Panc1 (cell line): ENCODE data around the gene CORO7. TPM values are rescaled to one million over a fixed set of nuclear protein-coding genes. Genes with fewer than 3 reads are reported as not detected.

ENCODE experiments used
- ATAC-seq: fragments of 200-7000 bp; cut with Tn5 transposase; 2 replicates; pipeline ENCODE4 v1.9.1; 2020; ENCODE audit warnings: mild to moderate bottlenecking, moderate library complexity
- BruUV-seq: library from RNA; stranded (reverse); fragments of 400-500 nt; replicated peaks from 2 replicates; lab custom pipeline; 2021; lab: Mats Ljungman, UMichigan
- CTCF ChIA-PET: fragments of 300-600 bp; sonication (Branson Sonifier 250); formaldehyde crosslinking; loops from one replicate; lab custom pipeline; 2022; ENCODE audit warnings: antibody characterized with exemption; lab: Charles Lee
- POLR2A ChIA-PET: fragments of 300-600 bp; sonication (Branson Sonifier 250); formaldehyde crosslinking; loops from one replicate; lab custom pipeline; 2022; ENCODE audit warnings: antibody characterized with exemption; lab: Charles Lee
- DNase-seq: peaks from one replicate; pipeline ENCODE4 v3.0.0-alpha.2; 2010; ENCODE audit warnings: low read depth, low spot score
- H3K27ac ChIP-seq: 2 replicates; pipeline ENCODE4 v1.5.1; 2011; ENCODE audit warnings: mild to moderate bottlenecking, low read length, inconsistent platforms
- H3K27me3 ChIP-seq: fragments of 200-500 bp; sonication (Bioruptor generic); 2 replicates; pipeline ENCODE4 v1.6.0; 2014; ENCODE audit warnings: low read length, inconsistent platforms; ENCODE audit not compliant: control insufficient read depth, insufficient read depth
- H3K36me3 ChIP-seq: fragments of 200-500 bp; sonication (Bioruptor generic); 2 replicates; pipeline ENCODE4 v1.5.1; 2014; ENCODE audit warnings: inconsistent platforms, mild to moderate bottlenecking, low read length, moderate library complexity; ENCODE audit not compliant: control insufficient read depth, insufficient read depth
- H3K4me1 ChIP-seq: 2 replicates; pipeline ENCODE4 v1.5.1; 2011; ENCODE audit warnings: inconsistent platforms, mild to moderate bottlenecking, low read length, moderate library complexity; ENCODE audit not compliant: control insufficient read depth, insufficient read depth
- H3K4me3 ChIP-seq, 2 experiments: 2 replicates each; pipeline ENCODE4 v1.5.1; 2011 to 2012; ENCODE audit warnings: low read depth in 2 of 2, low read length in 2 of 2, mild to moderate bottlenecking in 2 of 2, inconsistent platforms in 1 of 2, moderate library complexity in 1 of 2
- H3K9me3 ChIP-seq: fragments of 200-500 bp; sonication (Bioruptor generic); 2 replicates; pipeline ENCODE4 v1.5.1; 2014; ENCODE audit warnings: low read depth, mild to moderate bottlenecking, inconsistent platforms, low read length, moderate library complexity; ENCODE audit not compliant: control insufficient read depth, insufficient read depth
- CTCF ChIP-seq: fragments of 450-650 bp; IDR thresholded peaks from 2 replicates; pipeline ENCODE4 v1.5.1; 2017; ENCODE audit warnings: mild to moderate bottlenecking
- POLR2AphosphoS5 ChIP-seq: IDR thresholded peaks from 2 replicates; pipeline ENCODE4 v1.6.1; 2012; ENCODE audit warnings: mild to moderate bottlenecking, low read depth, low read length, moderate library complexity
- REST ChIP-seq, 2 experiments: IDR thresholded peaks; 2 replicates each; pipeline ENCODE4 v1.6.1; 2011 to 2012; ENCODE audit warnings: low read depth in 2 of 2, control low read depth in 1 of 2, low read length in 1 of 2, mild to moderate bottlenecking in 1 of 2, moderate library complexity in 1 of 2; ENCODE audit not compliant: insufficient read depth in 1 of 2
- SIN3A ChIP-seq: IDR thresholded peaks from 2 replicates; pipeline ENCODE4 v1.6.1; 2012; ENCODE audit warnings: low read depth, mild to moderate bottlenecking, low read length, moderate library complexity, borderline replicate concordance; ENCODE audit not compliant: insufficient read depth
- TCF7L2 ChIP-seq: IDR thresholded peaks from 2 replicates; pipeline ENCODE4 v1.6.1; 2011; ENCODE audit warnings: mild to moderate bottlenecking, low read depth, low read length, inconsistent platforms
- in situ Hi-C: cut with HindIII; loops from 2 replicates; pipeline ENCODE4 v1.10.0; 2016; ENCODE audit warnings: low sequenced_read_pairs, low pct_unique_long_range_greater_than_20kb
- intact Hi-C: fragments of 100-400 bp; cut with micrococcal nuclease; formaldehyde crosslinking; loops from one replicate; pipeline ENCODE4 v1.10.0; 2022; ENCODE audit not compliant: unreplicated experiment
- total RNA-seq: library from RNA; stranded (reverse); gene quantifications from one replicate; pipeline ENCODE4 v1.2.1, GENCODE V29; 2021; ENCODE audit not compliant: unreplicated experiment

Gene CORO7
- total RNA-seq, 1 experiment from 2014 or later, result 37.5 TPM

GRCh38 chr16:4359914-4360313, 56.5 kb downstream of the CORO7 start:
- TF ChIP-seq REST (IDR thresholded peaks at IDR 0.05; ENCODE audit: insufficient read depth in 1 of 2, low read depth in 2 of 2, low read length in 1 of 2) (no peak), CTCF (no peak), POLR2AphosphoS5 (no peak), SIN3A (no peak), TCF7L2 (no peak)
- no peak overlapping the region for H3K27ac ChIP-seq
- in situ Hi-C loops (no loop called here), intact Hi-C loops (loop anchor here (1.0 kb wide), 1 partner anchor 44 kb away; no protein-coding TSS in a partner anchor)
- H3K36me3 ChIP-seq, result no peaks in the 10 kb centered on the region
- ChIA-PET CTCF (interaction anchor here (0.8 to 2.3 kb wide), 5 partner anchors 15 to 43 kb away, joined by 3 to 35 read pairs (median 5); no protein-coding TSS in a partner anchor), POLR2A (no interaction called here)
- H3K4me1 ChIP-seq, result no peaks in the 10 kb centered on the region
- no peak overlapping the region for H3K4me3 ChIP-seq
- ATAC-seq (no peak), DNase-seq (no peak)
- no peaks in the 10 kb centered on the region for H3K9me3 ChIP-seq
- BruUV-seq, result no TSS peak
- no peaks in the 10 kb centered on the region for H3K27me3 ChIP-seq

- BruUV-seq, result no TSS peak
- TF ChIP-seq CTCF (peak; percentile 96), TCF7L2 (no peak), REST (IDR thresholded peaks at IDR 0.05; ENCODE audit: insufficient read depth in 1 of 2, low read depth in 2 of 2, low read length in 1 of 2) (no peak), POLR2AphosphoS5 (no peak), SIN3A (no peak)
- H3K27me3 ChIP-seq, result no peaks in the 10 kb centered on the region
- no peaks in the 10 kb centered on the region for H3K9me3 ChIP-seq
- H3K27ac ChIP-seq, result no peak overlapping the region
- no peaks in the 10 kb centered on the region for H3K4me1 ChIP-seq
- peak; percentile 73 for ATAC-seq
- in situ Hi-C loops, result no loop called here
- ChIA-PET POLR2A (no interaction called here), CTCF (interaction anchor here (0.8 to 2.3 kb wide), 5 partner anchors 16 to 45 kb away, joined by 3 to 35 read pairs (median 4); no protein-coding TSS in a partner anchor)
- no peaks in the 10 kb centered on the region for H3K36me3 ChIP-seq
- intact Hi-C loops, result loop anchor here (1.0 kb wide), 1 partner anchor 45 kb away; no protein-coding TSS in a partner anchor
- H3K4me3 ChIP-seq, result no peak overlapping the region
- no peak for DNase-seq
Measured at GRCh38 chr16:4358831-4359561, 57.4 kb downstream of the CORO7 start.
